Measurements from ENCODE around the gene CTNNA2.

- TF ChIP-seq, protein P1, sequence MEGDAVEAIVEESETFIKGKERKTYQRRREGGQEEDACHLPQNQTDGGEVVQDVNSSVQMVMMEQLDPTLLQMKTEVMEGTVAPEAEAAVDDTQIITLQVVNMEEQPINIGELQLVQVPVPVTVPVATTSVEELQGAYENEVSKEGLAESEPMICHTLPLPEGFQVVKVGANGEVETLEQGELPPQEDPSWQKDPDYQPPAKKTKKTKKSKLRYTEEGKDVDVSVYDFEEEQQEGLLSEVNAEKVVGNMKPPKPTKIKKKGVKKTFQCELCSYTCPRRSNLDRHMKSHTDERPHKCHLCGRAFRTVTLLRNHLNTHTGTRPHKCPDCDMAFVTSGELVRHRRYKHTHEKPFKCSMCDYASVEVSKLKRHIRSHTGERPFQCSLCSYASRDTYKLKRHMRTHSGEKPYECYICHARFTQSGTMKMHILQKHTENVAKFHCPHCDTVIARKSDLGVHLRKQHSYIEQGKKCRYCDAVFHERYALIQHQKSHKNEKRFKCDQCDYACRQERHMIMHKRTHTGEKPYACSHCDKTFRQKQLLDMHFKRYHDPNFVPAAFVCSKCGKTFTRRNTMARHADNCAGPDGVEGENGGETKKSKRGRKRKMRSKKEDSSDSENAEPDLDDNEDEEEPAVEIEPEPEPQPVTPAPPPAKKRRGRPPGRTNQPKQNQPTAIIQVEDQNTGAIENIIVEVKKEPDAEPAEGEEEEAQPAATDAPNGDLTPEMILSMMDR (IDR thresholded peaks at IDR 0.05): no peak
- TF ChIP-seq POLR2A (IDR thresholded peaks at IDR 0.05): no peak
These were observed 402.6 kb downstream of the CTNNA2 start for GRCh38 chr2:79915455-79915854.
